A549 (cell line): ENCODE results near the gene CHMP3.

Experiments
- CBX2 ChIP-seq: fragments of 200-600 bp; sonication (generic); IDR thresholded peaks from 2 replicates; pipeline ENCODE4 v1.6.1; 2016; ENCODE audit warnings: low read depth, mild to moderate bottlenecking, borderline replicate concordance
- CHD2 ChIP-seq: fragments of 150-350 bp; IDR thresholded peaks from 2 replicates; pipeline ENCODE4 v1.6.1; 2014; ENCODE audit warnings: low read length; ENCODE audit not compliant: partially characterized antibody
- CTCF ChIP-seq: fragments of >200 bp; sonication (Bioruptor Twin); formaldehyde crosslinking; IDR thresholded peaks from 3 replicates; pipeline ENCODE4 v1.5.1; 2016
- EP300 ChIP-seq, 2 experiments: fragments of >200 bp; sonication (Bioruptor Twin); formaldehyde crosslinking; IDR thresholded peaks; 2 replicates in 1 of 2; 3 replicates in 1 of 2; pipeline ENCODE4 v1.6.1; 2016 to 2017
- FOXS1 ChIP-seq: fragments of 250-450 bp; sonication (Bioruptor Pico); IDR thresholded peaks from 2 replicates; pipeline ENCODE4 v1.5.0; 2020; ENCODE audit warnings: mild to moderate bottlenecking, moderate library complexity
- HES2 ChIP-seq: fragments of >200 bp; sonication (Bioruptor Twin); formaldehyde crosslinking; IDR thresholded peaks from 2 replicates; pipeline ENCODE4 v1.6.1; 2016
- MYC ChIP-seq: IDR thresholded peaks from 2 replicates; pipeline ENCODE4 v1.6.1; 2012; ENCODE audit warnings: mild to moderate bottlenecking, inconsistent platforms, low read length, improper control_type of control experiment, borderline replicate concordance
- NPAS2 ChIP-seq: fragments of 250-450 bp; sonication (Bioruptor Pico); IDR thresholded peaks from 2 replicates; pipeline ENCODE4 v1.8.0; 2022; ENCODE audit warnings: mild to moderate bottlenecking, moderate library complexity, borderline replicate concordance
- PBX3 ChIP-seq: IDR thresholded peaks from 2 replicates; pipeline ENCODE4 v1.6.1; 2012
- POLR2A ChIP-seq: IDR thresholded peaks from 2 replicates; pipeline ENCODE4 v1.6.1; 2012; ENCODE audit warnings: mild to moderate bottlenecking, low read length
- ZC3H11A ChIP-seq: fragments of 450-650 bp; IDR thresholded peaks from 2 replicates; pipeline ENCODE4 v1.6.1; 2014; ENCODE audit warnings: antibody characterized with exemption, mild to moderate bottlenecking
- TF ChIP-seq, protein P1 (sequence below): fragments of 150-350 bp; IDR thresholded peaks from 2 replicates; pipeline ENCODE4 v1.6.1; 2014; ENCODE audit warnings: low read depth, mild to moderate bottlenecking, low read length
- TF ChIP-seq, protein P2 (sequence below): IDR thresholded peaks from 2 replicates; pipeline ENCODE4 v1.6.1; 2012
- TF ChIP-seq, protein P3 (sequence below): fragments of 450-650 bp; IDR thresholded peaks from 2 replicates; pipeline ENCODE4 v1.6.1; 2014; ENCODE audit warnings: antibody characterized with exemption

DNA sequence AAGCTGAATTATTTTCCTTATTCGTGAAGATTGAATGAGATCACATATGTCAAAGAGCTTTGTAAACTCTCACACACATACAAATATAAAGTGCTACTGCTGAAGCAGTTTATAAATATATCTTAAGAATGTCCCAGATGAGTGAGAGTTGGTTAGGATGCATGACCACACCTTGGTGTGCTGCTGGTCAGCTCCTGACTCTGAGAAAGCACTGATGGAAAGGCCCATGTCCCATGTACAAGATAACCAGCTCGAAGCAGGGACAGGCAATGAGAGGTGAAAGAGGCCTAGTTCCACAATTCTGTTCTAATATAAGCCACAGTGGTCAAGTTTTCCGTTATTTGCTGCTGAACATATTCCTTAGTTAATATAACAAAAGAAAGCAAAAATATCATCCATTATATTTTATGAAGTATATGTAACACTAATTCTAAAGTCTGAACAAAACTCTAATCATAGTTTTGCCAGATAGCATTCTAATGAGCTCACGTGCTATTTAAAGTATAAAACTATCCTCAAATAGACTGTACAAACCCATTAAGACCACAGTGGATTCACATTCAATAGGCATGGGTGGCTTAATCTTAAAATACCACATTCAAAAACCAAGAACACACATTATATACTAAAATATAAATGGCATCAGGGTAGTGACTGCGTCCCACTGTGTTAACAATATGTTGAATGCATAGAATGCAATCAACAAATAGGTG lies 49.1 kb downstream of the CHMP3 start:
- TF ChIP-seq CBX2, result no peak
- TF ChIP-seq, protein P1, sequence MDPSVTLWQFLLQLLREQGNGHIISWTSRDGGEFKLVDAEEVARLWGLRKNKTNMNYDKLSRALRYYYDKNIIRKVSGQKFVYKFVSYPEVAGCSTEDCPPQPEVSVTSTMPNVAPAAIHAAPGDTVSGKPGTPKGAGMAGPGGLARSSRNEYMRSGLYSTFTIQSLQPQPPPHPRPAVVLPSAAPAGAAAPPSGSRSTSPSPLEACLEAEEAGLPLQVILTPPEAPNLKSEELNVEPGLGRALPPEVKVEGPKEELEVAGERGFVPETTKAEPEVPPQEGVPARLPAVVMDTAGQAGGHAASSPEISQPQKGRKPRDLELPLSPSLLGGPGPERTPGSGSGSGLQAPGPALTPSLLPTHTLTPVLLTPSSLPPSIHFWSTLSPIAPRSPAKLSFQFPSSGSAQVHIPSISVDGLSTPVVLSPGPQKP, result no peak
- TF ChIP-seq POLR2A, result no peak
- TF ChIP-seq CTCF, result no peak
- no peak for TF ChIP-seq ZC3H11A
- TF ChIP-seq PBX3, result no peak
- TF ChIP-seq, protein P2, sequence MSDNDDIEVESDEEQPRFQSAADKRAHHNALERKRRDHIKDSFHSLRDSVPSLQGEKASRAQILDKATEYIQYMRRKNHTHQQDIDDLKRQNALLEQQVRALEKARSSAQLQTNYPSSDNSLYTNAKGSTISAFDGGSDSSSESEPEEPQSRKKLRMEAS, result no peak
- TF ChIP-seq, protein P3, sequence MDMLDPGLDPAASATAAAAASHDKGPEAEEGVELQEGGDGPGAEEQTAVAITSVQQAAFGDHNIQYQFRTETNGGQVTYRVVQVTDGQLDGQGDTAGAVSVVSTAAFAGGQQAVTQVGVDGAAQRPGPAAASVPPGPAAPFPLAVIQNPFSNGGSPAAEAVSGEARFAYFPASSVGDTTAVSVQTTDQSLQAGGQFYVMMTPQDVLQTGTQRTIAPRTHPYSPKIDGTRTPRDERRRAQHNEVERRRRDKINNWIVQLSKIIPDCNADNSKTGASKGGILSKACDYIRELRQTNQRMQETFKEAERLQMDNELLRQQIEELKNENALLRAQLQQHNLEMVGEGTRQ, result no peak
- TF ChIP-seq MYC, result no peak
- no peak for TF ChIP-seq HES2
- no peak for TF ChIP-seq CHD2
- TF ChIP-seq FOXS1, result no peak
- no peak for TF ChIP-seq NPAS2
- no peak for TF ChIP-seq EP300 (IDR thresholded peaks at IDR 0.05)
